HepG2 (cell line): Measurements from ENCODE around the gene TOP1. TPM values are rescaled to one million over a fixed set of nuclear protein-coding genes. Genes with fewer than 3 reads are reported as not detected.

Source experiments
- CREM ChIP-seq, 2 experiments: sonication (generic) in 1 of 2; formaldehyde crosslinking in 1 of 2; IDR thresholded peaks; 2 replicates each; pipeline versions ENCODE4 v1.4.0 to v1.6.1; 2016 to 2020; ENCODE audit warnings: antibody characterized with exemption in 1 of 2, mild to moderate bottlenecking in 1 of 2, missing genetic modification reagents in 1 of 2
- HMG20B ChIP-seq: conservative IDR thresholded peaks from 2 replicates; pipeline ENCODE4 v1.6.1; 2016; ENCODE audit warnings: missing genetic modification reagents, missing compliant biosample characterization
- KIAA2018 ChIP-seq: sonication (generic); formaldehyde crosslinking; IDR thresholded peaks from 2 replicates; pipeline ENCODE4 v1.5.0; 2020; ENCODE audit warnings: mild to moderate bottlenecking, missing genetic modification reagents, borderline replicate concordance
- MEF2D ChIP-seq: sonication (generic); formaldehyde crosslinking; IDR thresholded peaks from 2 replicates; pipeline ENCODE4 v1.5.1; 2020; ENCODE audit warnings: mild to moderate bottlenecking, missing genetic modification reagents
- PITX1 ChIP-seq: sonication (generic); formaldehyde crosslinking; IDR thresholded peaks from 2 replicates; pipeline ENCODE4 v1.5.1; 2020; ENCODE audit warnings: mild to moderate bottlenecking, missing genetic modification reagents
- SMYD3 ChIP-seq: sonication (generic); formaldehyde crosslinking; IDR thresholded peaks from 2 replicates; pipeline ENCODE4 v1.8.1; 2023; ENCODE audit warnings: mild to moderate bottlenecking, missing genetic modification reagents
- SOX6 ChIP-seq, 2 experiments: fragments of 450-650 bp in 1 of 2; sonication (generic) in 1 of 2; formaldehyde crosslinking in 1 of 2; IDR thresholded peaks; 2 replicates each; pipeline versions ENCODE4 v1.4.0 to v1.6.1; 2017 to 2020; ENCODE audit warnings: antibody characterized with exemption in 1 of 2, mild to moderate bottlenecking in 1 of 2, missing genetic modification reagents in 1 of 2
- SP5 ChIP-seq: IDR thresholded peaks from 2 replicates; pipeline ENCODE4 v1.6.1; 2016; ENCODE audit warnings: low read depth, borderline replicate concordance
- TIGD3 ChIP-seq: sonication (generic); formaldehyde crosslinking; IDR thresholded peaks from 2 replicates; pipeline ENCODE4 v1.5.1; 2020; ENCODE audit warnings: mild to moderate bottlenecking, missing genetic modification reagents, borderline replicate concordance
- TOPORS ChIP-seq: sonication (generic); formaldehyde crosslinking; IDR thresholded peaks from 2 replicates; pipeline ENCODE4 v1.8.0; 2023; ENCODE audit warnings: mild to moderate bottlenecking, missing genetic modification reagents
- XBP1 ChIP-seq: sonication (generic); formaldehyde crosslinking; IDR thresholded peaks from 2 replicates; pipeline ENCODE4 v1.5.0; 2020; ENCODE audit warnings: missing genetic modification reagents
- ZBTB1 ChIP-seq: sonication (generic); formaldehyde crosslinking; IDR thresholded peaks from 2 replicates; pipeline ENCODE4 v1.4.0; 2020; ENCODE audit warnings: missing genetic modification reagents, borderline replicate concordance
- ZMAT3 ChIP-seq: sonication (generic); formaldehyde crosslinking; conservative IDR thresholded peaks from 2 replicates; pipeline ENCODE4 v1.7.0; 2021; ENCODE audit warnings: missing genetic modification reagents
- ZMYM2 ChIP-seq: sonication (generic); formaldehyde crosslinking; IDR thresholded peaks from 2 replicates; pipeline ENCODE4 v1.8.0; 2022; ENCODE audit warnings: mild to moderate bottlenecking, missing genetic modification reagents
- ZNF275 ChIP-seq: sonication (generic); formaldehyde crosslinking; IDR thresholded peaks from 2 replicates; pipeline ENCODE4 v1.8.0; 2022; ENCODE audit warnings: missing genetic modification reagents, mild to moderate bottlenecking, inconsistent platforms, borderline replicate concordance
- ZNF44 ChIP-seq: sonication (generic); formaldehyde crosslinking; IDR thresholded peaks from 2 replicates; pipeline ENCODE4 v1.5.1; 2020; ENCODE audit warnings: mild to moderate bottlenecking, missing genetic modification reagents
- ZNF446 ChIP-seq: sonication (generic); formaldehyde crosslinking; IDR thresholded peaks from 2 replicates; pipeline ENCODE4 v1.5.0; 2020; ENCODE audit warnings: mild to moderate bottlenecking, missing genetic modification reagents
- ZNF644 ChIP-seq: IDR thresholded peaks from 2 replicates; pipeline ENCODE4 v1.6.1; 2016; ENCODE audit warnings: low read depth
- polyA plus RNA-seq, 8 experiments: library from polyadenylated mRNA; depleted of rRNA in 3 of 8; stranded (reverse) in 7 of 8; unstranded in 1 of 8; fragments of >200 nt; fragmentation: Illumina TruSeq in 4 of 8; extraction: Trizol in 4 of 8; gene quantifications; 2 replicates each; pipeline versions ENCODE4 v1.2.1 to v1.2.3, GENCODE V29; 2011 to 2016; ENCODE audit warnings: low read depth in 4 of 8, missing spikeins in 1 of 8, mixed read lengths in 1 of 8; ENCODE audit not compliant: insufficient read depth in 1 of 8
- total RNA-seq, 5 experiments: library from RNA; depleted of rRNA; stranded (reverse); fragments of >200 nt; fragmentation: Illumina TruSeq; extraction: Trizol; gene quantifications; 2 replicates each; pipeline ENCODE4 v1.2.3, GENCODE V29; 2016; ENCODE audit warnings: low read depth in 1 of 5

Gene TOP1
- total and polyA plus RNA-seq, 2 of the 13 experiments (the other 11 are each of a cell fraction or from before 2014, with no cell fraction given) = 10.2 to 19.4 TPM

GRCh38 chr20:41038878-41039404, 10.3 kb downstream of the TOP1 start (continued):
- TF ChIP-seq XBP1 (CRISPR knock-in tag) = 0 out of 2 replicates have a peak, but pooled peaks have one; percentile 28
- TF ChIP-seq TOPORS = no peak
- TF ChIP-seq PITX1 (CRISPR knock-in tag) = peak; percentile 57; the same call in 1 of the 2 replicates
- no peak for TF ChIP-seq ZBTB1
- TF ChIP-seq ZNF275 (CRISPR knock-in tag) = no peak
- TF ChIP-seq CREM (IDR thresholded peaks at IDR 0.05) = peak; percentile 87
- TF ChIP-seq CREM (CRISPR knock-in tag; IDR thresholded peaks at IDR 0.05) = no peak
- no peak for TF ChIP-seq ZNF446 (CRISPR knock-in tag)
- 0 out of 2 replicates have a peak, but pooled peaks have one; percentile 41 for TF ChIP-seq HMG20B (CRISPR knock-in tag)
- TF ChIP-seq SP5 (CRISPR knock-in tag) = no peak; the same call in 1 of the 2 replicates
- no peak for TF ChIP-seq SMYD3 (CRISPR knock-in tag)
- TF ChIP-seq KIAA2018 (CRISPR knock-in tag) = no peak
- TF ChIP-seq SOX6 (IDR thresholded peaks at IDR 0.05) = no peak
- peak; percentile 80 for TF ChIP-seq SOX6 (CRISPR knock-in tag; IDR thresholded peaks at IDR 0.05)
- TF ChIP-seq MEF2D (CRISPR knock-in tag) = peak; percentile 36; the same call in 1 of the 2 replicates
- peak; percentile 91 for TF ChIP-seq ZNF644 (CRISPR knock-in tag)
- no peak for TF ChIP-seq ZMYM2 (CRISPR knock-in tag)
- no peak for TF ChIP-seq ZNF44
- no peak for TF ChIP-seq ZMAT3 (CRISPR knock-in tag)
- TF ChIP-seq TIGD3 = no peak
